OCI-LY7 (cell line): Measurements from ENCODE around the gene TRANK1.

ENCODE experiments used
- EZH2phosphoT487 ChIP-seq: fragments of 200-600 bp; sonication (generic); IDR thresholded peaks from 2 replicates; pipeline ENCODE4 v1.6.1; 2018; ENCODE audit warnings: low read depth, borderline replicate concordance, mild to moderate bottlenecking, mixed run types, antibody characterized with exemption, low read length, moderate library complexity, mixed read lengths
- TF ChIP-seq, protein P1 (sequence below): fragments of 200-600 bp; sonication (generic); conservative IDR thresholded peaks from 2 replicates; pipeline ENCODE4 v1.5.1; 2014; ENCODE audit warnings: mild to moderate bottlenecking, antibody characterized with exemption, low read length, moderate library complexity, mixed read lengths

GRCh38 chr3:36826240-36826639 is 118.6 kb downstream of the TRANK1 start:
- TF ChIP-seq, protein P1, sequence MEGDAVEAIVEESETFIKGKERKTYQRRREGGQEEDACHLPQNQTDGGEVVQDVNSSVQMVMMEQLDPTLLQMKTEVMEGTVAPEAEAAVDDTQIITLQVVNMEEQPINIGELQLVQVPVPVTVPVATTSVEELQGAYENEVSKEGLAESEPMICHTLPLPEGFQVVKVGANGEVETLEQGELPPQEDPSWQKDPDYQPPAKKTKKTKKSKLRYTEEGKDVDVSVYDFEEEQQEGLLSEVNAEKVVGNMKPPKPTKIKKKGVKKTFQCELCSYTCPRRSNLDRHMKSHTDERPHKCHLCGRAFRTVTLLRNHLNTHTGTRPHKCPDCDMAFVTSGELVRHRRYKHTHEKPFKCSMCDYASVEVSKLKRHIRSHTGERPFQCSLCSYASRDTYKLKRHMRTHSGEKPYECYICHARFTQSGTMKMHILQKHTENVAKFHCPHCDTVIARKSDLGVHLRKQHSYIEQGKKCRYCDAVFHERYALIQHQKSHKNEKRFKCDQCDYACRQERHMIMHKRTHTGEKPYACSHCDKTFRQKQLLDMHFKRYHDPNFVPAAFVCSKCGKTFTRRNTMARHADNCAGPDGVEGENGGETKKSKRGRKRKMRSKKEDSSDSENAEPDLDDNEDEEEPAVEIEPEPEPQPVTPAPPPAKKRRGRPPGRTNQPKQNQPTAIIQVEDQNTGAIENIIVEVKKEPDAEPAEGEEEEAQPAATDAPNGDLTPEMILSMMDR, result no peak
- no peak for TF ChIP-seq EZH2phosphoT487
